GM11168 (cell line): Measurements from ENCODE around the gene YEATS4.

Experiments used
- in situ Hi-C: fragments of 300-500 bp; cut with MboI; formaldehyde crosslinking; loops from one replicate; pipeline ENCODE4 v1.12.0; 2022; ENCODE audit warnings: low sequenced_read_pairs; ENCODE audit not compliant: unreplicated experiment

YEATS4 gene

DNA sequence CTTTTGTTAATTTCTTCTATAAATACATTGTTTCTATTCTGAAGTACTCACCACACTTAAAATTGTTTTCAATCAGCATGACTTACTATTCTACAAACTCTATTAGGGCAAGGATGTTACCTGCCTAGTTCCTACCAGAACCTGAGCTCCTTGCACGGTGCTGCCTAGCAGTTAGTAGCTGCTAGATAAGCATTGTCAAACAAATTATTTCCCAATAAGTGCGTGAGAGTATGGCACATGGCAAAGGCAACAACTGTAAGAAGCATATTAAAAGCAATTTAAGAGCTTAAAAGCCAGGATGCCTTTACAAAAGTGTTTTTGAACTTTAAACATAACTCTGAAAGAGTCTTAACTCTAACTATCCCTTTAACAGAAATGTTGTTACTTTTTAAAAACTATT, 19.5 kb upstream of the YEATS4 start:
- in situ Hi-C loops: no loop called here

DNA sequence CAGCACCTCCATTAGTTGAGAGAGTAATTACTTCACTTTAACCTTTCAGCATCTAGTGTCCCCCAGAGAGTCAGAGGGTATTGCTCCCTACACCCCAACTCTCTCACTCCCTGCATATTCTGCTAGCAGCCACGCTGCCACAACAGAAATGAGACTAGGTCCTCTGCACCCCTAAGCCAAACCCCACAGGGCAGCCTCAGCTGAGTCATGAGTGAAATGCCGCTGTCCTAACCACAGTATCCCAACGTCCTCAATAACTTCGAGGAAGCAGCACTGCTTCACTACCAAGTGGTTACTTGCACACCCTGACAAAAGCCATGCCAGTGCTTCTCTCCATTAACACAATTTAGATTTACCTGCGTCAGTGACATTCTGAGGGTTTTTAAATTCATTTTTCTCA, 18.2 kb upstream of the YEATS4 start:
- in situ Hi-C loops: no loop called here

DNA sequence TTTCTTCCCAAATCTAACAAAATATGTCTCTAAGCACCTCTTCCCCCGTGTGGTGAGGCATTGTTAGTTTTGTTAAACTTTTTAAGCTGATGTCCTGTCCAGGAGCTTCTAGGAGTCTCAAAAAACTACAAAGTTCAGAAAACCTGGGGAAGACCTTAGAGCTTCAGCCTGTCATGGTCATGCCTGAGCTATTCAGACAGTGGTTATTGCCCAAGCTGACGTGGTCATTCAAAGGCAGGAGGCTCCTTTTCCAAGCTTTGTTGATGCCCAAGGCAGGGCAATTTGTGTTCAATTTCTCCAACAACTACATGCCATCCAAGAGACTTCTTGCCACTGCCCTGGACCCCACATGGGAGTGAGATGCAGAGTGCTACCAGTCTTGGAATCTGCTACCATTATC, 17.1 kb upstream of the YEATS4 start:
- in situ Hi-C loops: no loop called here

DNA sequence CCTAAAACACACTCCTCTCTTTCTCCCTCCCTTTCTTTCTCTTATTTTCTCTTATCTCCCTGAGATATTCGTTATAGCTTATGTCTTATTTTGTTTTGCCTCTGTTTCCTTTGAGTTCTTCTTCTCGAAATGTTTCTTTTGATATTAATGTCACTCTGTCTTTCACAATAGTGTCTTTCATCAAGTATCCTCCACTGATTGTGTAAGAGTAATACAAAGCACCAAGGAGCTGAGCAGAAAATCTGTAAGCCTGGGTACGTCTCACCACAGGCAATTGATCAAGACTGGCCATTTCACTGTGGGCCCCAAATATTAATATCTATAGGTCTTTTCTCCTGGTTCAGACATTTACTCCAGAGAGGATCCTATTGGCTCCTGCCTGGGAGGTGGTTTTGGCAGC, 16.2 kb upstream of the YEATS4 start:
- in situ Hi-C loops: no loop called here

DNA sequence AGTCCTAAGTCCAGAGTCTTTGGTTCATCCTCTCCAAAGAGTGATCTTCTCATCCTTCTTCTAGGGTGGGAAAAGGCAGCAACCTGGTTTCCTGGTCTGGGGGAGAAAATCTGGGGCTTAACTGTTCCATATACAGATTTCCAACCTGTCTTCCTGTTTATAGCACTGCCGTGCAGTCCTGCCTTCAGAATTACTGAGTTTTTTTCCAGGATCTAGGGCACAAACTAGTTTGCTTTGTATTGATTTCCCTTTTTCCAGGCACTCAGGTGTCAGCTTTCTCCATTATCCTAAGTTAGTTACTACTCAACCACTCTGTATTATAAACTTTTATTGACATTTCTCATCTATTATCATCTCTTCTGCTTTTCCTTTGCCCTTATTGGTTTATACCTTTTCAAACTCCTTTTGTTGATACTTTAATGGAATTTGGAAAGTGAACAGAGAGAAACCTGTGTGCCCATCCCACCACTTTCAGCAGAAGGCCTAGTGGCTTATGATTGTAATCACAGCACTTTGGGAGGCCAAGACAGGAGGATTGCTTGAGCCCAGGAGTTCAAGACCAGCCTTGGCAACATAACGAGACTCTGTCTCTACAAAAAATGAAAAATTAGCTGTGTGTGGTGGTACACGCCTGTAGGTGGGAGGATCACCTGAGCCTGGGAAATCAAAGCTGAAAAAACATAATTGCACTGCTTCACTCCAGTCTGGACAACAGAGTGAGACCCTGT, 15.5 kb upstream of the YEATS4 start:
- in situ Hi-C loops: no loop called here

DNA sequence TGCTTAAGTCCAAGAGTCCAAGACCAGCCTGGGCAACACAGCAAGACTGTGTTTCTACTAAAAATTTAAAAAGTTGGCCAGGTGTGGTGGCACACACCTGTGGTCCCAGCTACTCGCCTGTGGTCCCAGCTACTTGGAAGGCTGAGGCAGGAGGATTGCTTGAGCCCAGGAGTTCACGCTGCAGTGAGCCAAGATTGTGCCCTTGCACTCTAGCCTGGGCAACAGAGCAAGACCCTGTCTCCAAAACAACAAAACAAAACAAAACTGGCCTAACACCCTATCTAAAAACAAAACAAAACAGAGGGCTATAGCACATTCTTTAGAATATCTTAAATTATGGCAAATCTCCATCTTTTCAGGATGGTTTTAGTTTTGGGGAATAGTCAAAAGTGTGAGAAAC, 14.5 kb upstream of the YEATS4 start:
- in situ Hi-C loops: no loop called here

DNA sequence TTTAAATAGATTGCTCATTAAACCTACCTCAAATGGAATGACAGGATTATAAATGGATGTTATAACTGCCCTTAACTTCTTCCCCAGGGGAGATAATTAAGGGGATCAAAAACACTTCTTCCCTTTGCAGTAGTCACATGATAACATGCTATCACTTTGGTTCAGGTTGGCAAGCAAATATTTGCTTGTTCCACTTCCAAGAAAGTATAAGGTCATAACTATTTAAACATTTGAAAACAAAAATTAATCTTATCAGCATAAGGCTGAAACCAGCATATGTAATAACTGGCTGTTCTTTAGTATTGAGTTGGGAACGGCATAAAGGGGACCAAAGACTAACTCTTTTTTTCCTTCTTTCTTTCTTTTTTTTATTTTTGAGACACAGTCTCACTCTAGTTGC, 13.8 kb upstream of the YEATS4 start:
- in situ Hi-C loops: no loop called here

DNA sequence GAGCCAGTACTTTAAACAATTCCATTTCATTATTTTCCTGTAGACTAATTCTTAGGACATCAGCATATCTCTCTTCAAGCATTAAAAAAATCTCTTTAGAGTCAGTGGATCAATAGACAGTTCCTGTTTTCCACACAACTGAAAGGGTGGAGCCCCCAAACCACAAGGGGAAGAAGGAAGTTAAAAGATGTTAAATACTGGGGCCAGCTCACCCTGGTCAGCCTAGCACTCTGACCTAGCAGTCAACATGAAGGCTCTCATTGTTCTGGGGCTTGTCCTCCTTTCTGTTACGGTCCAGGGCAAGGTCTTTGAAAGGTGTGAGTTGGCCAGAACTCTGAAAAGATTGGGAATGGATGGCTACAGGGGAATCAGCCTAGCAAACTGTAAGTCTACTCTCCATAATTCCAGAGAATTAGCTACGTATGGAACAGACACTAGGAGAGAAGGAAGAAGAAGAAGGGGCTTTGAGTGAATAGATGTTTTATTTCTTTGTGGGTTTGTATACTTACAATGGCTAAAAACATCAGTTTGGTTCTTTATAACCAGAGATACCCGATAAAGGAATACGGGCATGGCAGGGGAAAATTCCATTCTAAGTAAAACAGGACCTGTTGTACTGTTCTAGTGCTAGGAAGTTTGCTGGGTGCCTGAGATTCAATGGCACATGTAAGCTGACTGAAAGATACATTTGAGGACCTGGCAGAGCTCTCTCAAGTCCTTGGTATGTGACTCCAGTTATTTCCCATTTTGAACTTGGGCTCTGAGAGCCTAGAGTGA, 11.2 kb upstream of the YEATS4 start, which contains the start of gene LYZ:
LYZ (plus strand) TSS at position 220 of the 777 bp plus-strand sequence; CDS start at position 248, 28 bp downstream.
- in situ Hi-C loops: no loop called here

DNA sequence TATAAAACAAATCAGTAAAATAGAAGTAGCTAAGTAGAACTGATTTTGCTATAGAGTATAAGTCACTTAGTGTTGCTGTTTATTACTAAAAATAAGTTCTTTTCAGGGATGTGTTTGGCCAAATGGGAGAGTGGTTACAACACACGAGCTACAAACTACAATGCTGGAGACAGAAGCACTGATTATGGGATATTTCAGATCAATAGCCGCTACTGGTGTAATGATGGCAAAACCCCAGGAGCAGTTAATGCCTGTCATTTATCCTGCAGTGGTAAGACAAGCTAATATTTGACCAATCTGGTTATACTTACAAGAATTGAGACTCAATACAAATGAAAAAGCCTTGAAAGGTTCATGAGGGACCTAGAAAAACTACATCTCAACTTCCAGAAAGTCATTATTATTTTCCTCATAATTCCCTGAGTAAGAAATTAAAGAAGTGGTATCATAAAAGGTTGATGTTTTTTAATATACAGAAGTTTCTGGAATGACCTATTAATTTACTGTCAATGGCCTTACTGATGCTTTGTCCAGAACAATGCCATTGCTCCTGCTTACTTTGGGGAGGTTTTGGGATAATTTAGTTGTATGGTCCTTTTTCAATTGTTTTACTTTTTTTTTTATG, 9.4 kb upstream of the YEATS4 start:
- in situ Hi-C loops: loop anchor here (10.0 kb wide), 2 partner anchors 225 to 295 kb away; no protein-coding TSS in a partner anchor

DNA sequence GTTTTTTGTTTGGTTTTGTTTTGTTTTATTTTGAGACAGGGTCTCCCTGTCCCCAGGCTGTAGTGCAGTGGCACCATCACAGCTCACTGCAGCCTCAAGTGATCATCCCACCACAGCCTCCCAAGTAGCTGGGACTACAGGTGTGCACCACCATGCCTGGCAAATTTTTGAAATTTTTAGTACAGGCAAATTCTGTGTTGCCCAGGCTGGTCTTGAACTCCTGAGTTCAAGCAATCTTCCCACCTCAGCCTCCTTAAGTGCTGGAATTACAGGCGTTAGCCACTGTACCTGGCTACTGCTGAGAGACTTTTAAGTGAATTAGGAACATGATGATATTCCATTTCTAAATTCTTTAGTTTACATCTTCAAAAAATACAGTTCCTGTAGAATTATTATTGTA, 8.8 kb upstream of the YEATS4 start:
- in situ Hi-C loops: loop anchor here (10.0 kb wide), 2 partner anchors 224 to 294 kb away; no protein-coding TSS in a partner anchor

DNA sequence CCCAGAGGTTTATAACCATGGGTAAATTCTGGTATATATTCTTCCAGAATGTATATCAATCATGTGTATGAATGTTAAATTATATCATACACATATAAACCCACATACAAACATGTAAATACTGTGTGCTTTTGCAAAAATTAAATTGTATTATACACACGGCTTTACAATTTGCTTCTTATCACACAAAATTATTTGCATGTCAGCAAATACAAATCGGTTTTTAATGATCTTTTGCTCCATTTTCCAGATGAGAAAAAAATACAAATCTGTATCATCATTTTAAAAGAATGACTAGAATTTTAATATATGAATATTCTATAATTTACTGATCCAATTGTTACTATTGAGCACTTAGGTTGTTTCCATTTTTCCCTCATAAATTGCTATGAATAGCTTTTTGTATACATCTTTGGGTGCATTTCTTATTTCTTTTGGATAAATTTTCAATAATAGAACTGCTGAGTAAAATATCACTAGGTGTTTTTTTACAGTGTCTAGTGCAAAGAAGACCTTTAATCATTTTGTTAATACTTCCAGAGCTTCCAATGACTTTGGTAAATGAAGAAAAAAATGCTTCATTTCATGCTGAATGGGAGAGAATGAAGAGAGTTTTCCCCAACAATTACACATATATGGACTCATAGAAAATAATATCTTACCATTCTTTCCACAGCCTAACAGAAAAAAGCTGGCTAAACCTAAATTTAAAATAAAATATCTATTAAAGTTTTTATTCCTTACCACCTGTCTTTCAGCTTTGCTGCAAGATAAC, 7.9 kb upstream of the YEATS4 start:
- in situ Hi-C loops: loop anchor here (10.0 kb wide), 2 partner anchors 223 to 293 kb away; no protein-coding TSS in a partner anchor

DNA sequence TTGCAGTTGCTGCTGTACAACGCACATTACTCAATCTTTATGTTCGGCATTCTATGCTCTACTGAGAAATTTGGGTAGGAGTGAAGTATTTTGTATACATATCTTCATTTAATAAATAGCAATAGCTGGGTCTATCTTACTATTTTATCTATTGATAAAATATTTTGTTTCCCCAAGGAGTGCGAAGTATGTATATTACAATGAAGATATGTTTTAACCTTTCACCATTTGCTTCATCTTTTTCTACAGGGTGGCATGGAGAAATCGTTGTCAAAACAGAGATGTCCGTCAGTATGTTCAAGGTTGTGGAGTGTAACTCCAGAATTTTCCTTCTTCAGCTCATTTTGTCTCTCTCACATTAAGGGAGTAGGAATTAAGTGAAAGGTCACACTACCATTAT, 6.6 kb upstream of the YEATS4 start:
- in situ Hi-C loops: loop anchor here (10.0 kb wide), 2 partner anchors 222 to 292 kb away; no protein-coding TSS in a partner anchor

DNA sequence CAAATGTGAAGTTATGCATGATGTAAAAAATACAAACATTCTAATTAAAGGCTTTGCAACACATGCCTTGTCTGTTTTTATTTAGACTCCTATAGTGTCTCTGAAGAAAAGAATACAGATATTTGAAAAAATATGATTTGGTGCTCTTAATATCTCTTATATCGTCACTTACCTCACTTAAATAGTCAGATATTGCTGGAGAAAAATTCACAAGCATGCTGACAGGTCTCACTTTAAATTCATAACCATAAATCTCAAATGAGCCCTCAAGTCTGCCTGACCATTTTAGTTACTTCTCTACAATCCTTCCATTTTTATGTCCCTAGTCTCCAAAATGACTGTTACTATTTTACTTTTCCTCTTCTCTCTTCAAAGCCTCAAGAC, 5.4 kb upstream of the YEATS4 start:
- in situ Hi-C loops: loop anchor here (10.0 kb wide), 2 partner anchors 221 to 291 kb away; no protein-coding TSS in a partner anchor

DNA sequence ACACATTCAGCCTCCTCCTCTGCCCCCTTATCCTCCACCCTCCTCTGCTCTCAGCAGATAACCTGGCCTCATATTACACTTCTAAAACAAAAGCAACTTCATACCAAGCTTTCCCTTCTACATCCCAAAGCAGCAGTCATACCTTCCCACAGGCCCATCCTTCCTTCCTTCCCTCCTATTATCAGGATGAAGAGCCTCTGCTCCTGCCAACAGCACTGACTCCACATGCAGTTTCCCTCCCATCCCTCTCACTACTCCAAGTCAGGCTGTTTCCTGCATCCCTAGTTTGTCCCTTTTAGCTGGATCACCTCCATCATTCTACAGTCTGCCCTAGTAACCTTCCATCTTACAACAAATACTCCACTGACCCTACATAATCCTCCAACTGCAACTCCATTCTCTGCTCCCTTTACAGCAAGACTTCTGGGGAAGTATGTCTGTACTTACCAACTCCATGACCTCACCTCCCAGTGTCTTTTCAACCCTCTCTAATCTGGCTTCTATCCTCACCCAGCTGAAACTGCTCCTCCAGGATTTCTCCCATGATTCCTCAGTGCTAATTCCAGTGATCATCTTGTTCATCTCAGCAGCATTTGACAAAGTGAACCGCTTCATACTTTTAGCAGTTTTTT, 4.9 kb upstream of the YEATS4 start:
- in situ Hi-C loops: loop anchor here (10.0 kb wide), 2 partner anchors 220 to 290 kb away; no protein-coding TSS in a partner anchor

DNA sequence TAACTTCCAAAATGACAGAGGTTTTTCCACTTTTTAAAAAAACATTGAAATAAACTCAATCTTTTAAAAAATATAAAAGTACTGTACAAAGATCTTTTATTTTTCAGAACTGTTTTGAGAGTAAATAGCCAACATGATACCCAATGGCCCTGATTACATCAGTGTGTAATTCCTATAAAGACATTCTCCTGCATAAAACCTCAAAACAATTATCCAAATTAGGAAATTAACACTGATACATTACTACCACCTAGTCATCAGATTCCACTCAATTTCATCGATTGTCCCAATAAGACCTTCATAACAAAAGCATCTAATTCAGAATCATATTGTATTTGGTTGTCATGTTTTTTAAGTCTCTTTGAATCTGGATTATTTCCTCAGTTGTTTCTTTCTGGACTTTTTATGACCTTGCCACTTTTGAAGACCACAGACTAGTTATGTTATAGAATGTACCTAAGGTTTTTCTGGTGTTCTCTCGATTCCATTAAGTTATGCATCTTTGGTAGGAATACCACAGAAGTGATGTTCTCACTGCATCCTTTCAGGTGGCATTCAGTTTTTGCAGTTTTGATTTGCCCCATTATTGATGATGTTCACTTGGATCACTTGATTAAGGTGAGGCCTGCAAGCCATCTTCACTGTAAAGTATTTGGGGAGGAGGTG, 4.0 kb upstream of the YEATS4 start:
- in situ Hi-C loops: loop anchor here (10.0 kb wide), 2 partner anchors 219 to 289 kb away; no protein-coding TSS in a partner anchor

DNA sequence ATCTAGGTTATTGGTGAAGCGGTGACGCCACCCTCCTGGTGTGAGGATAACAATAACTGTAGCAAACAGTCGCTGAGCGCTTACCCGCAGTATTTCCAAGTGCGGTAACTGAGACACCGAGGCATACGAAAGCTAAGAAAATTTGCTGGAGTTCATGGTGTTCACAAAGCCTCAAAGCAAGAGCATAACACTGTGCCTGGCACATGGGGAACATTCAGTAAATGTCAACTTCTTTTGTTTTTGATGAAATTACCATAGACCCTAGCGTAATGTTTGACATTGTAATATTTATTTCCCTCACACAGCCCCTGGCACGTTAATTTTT, 767 bp downstream of the YEATS4 start:
- in situ Hi-C loops: no loop called here

DNA sequence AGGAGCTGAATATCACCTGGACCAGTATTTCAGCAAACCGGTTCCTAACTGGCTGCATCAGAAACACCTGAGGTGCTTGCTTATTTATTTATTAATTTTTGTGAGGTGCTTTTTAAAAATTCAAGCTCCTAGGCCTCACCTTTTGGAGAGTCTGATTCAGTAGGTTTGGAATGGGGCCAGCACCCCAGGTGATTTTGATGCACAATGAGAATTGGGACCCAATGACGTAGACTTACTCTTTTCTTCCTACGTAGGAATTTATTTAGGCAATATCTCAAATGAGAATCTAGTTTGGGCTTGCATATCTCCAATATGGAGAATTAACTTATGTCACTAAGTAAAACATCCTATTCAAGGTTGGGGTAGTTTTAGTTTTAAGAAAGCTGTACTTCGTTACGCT, 7.3 kb downstream of the YEATS4 start:
- in situ Hi-C loops: no loop called here

DNA sequence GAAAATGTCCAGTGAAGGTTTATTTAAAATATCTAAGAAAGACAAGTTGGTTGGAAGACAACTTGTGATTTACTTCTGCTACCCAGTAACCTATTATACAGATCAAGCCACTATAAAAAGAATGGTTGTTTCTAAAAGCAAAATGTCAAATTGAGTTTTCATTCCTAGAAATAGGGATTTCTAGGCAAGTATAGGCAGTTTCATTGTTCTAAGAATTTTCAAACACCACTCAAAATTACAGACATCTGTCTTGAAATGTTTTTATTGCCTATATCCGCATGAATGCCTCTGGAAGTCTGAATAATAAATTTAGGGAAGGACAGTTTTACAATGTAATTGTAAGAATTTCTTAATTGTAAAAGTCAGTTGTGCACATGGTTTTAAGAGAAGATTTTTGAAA, 8.6 kb downstream of the YEATS4 start:
- in situ Hi-C loops: no loop called here

DNA sequence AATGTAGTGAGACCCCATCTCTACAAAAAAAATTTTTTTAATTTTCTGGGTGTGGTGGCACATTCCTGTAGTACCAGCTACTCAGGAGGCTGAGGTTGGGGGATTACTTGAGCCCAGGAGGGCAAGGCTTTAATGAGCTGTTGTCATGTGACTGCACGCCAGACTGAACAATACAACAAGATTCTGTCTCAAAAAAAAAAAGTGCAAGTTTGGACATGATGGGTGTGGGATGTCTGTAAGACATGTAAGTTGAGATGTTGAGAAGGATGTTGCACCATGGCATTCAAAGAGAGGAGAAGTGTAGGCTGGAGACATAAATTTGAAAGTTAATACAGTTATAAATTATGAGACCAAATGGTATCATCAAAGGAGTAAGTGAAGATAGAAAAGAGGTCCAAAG, 23.5 kb downstream of the YEATS4 start:
- in situ Hi-C loops: no loop called here
